ENCODE results near the gene ZNF512B.

- TF ChIP-seq CTCF (IDR thresholded peaks at IDR 0.05) (peak; percentile 32 to 84 (median 62)), POLR2A (IDR thresholded peaks at IDR 0.05) (peak in 1 of 2 donors; percentile 75)
Measured at GRCh38 chr20:63980806-63981728, 11.3 kb upstream of the ZNF512B start, which contains the start of gene PRPF6.
